GM23338 (cell line): ENCODE measurements around the gene GHRL. TPM values are rescaled to one million over a fixed set of nuclear protein-coding genes. Genes with fewer than 3 reads are reported as not detected.

ENCODE experiments used
- ATAC-seq: fragments of 200-7000 bp; cut with Tn5 transposase; 3 replicates; pipeline ENCODE4 v1.9.1; 2020
- DNase-seq: peaks from one replicate; pipeline ENCODE4 v3.0.0-alpha.2; 2015; ENCODE audit warnings: low spot score
- H2AFZ ChIP-seq: fragments of 200-600 bp; sonication (generic); 2 replicates; pipeline ENCODE4 v1.8.0; 2016; ENCODE audit warnings: antibody characterized with exemption, mild to moderate bottlenecking, moderate library complexity
- H3F3A ChIP-seq: fragments of 200-600 bp; sonication (generic); replicated peaks from 2 replicates; pipeline ENCODE4 v1.8.0; 2017; ENCODE audit warnings: antibody characterized with exemption, mixed run types, low read depth
- H3K27ac ChIP-seq: fragments of 200-600 bp; sonication (generic); 2 replicates; pipeline ENCODE4 v1.6.1; 2016; ENCODE audit warnings: low read depth
- H3K27me3 ChIP-seq: fragments of 200-600 bp; sonication (generic); 2 replicates; pipeline ENCODE4 v1.8.0; 2016; ENCODE audit warnings: mild to moderate bottlenecking, mixed run types, moderate library complexity; ENCODE audit not compliant: insufficient read depth
- H3K36me3 ChIP-seq: fragments of 200-600 bp; sonication (generic); 2 replicates; pipeline ENCODE4 v1.8.0; 2016; ENCODE audit warnings: mild to moderate bottlenecking; ENCODE audit not compliant: insufficient read depth
- H3K4me1 ChIP-seq: fragments of 200-600 bp; sonication (generic); 2 replicates; pipeline ENCODE4 v1.8.0; 2016; ENCODE audit warnings: mild to moderate bottlenecking, moderate library complexity; ENCODE audit not compliant: insufficient read depth
- H3K4me2 ChIP-seq: fragments of 200-600 bp; sonication (generic); 2 replicates; pipeline ENCODE4 v1.7.1; 2017; ENCODE audit warnings: mixed run types
- H3K4me3 ChIP-seq: fragments of 200-600 bp; sonication (generic); 2 replicates; pipeline ENCODE4 v1.6.1; 2016; ENCODE audit warnings: mixed run types
- H3K79me2 ChIP-seq: fragments of 200-600 bp; sonication (generic); replicated peaks from 2 replicates; pipeline ENCODE4 v1.8.0; 2017; ENCODE audit warnings: mild to moderate bottlenecking; ENCODE audit not compliant: insufficient read depth
- H3K9me2 ChIP-seq: fragments of 200-600 bp; sonication (generic); 2 replicates; pipeline ENCODE4 v1.8.0; 2017; ENCODE audit not compliant: insufficient read depth
- H4K20me1 ChIP-seq: fragments of 200-600 bp; sonication (generic); replicated peaks from 2 replicates; pipeline ENCODE4 v1.8.0; 2017; ENCODE audit warnings: mild to moderate bottlenecking; ENCODE audit not compliant: insufficient read depth
- H3K27ac Mint-ChIP-seq: 2 replicates; pipeline ENCODE4 v1.8.0; 2020; ENCODE audit warnings: inconsistent platforms, mild to moderate bottlenecking, moderate library complexity, mixed read lengths
- H3K27me3 Mint-ChIP-seq: 3 replicates; pipeline ENCODE4 v1.8.0; 2022; ENCODE audit warnings: low read depth, mild to moderate bottlenecking, moderate library complexity, mixed read lengths, inconsistent platforms; ENCODE audit not compliant: insufficient read depth, poor library complexity
- H3K36me3 Mint-ChIP-seq: 3 replicates; pipeline ENCODE4 v1.8.0; 2021; ENCODE audit warnings: low read depth, mild to moderate bottlenecking, inconsistent platforms, moderate library complexity, mixed read lengths
- H3K4me1 Mint-ChIP-seq: 3 replicates; pipeline ENCODE4 v1.8.0; 2020; ENCODE audit warnings: mild to moderate bottlenecking, inconsistent platforms, mixed read lengths
- H3K4me3 Mint-ChIP-seq: 3 replicates; pipeline ENCODE4 v1.8.0; 2021; ENCODE audit warnings: moderate library complexity, mild to moderate bottlenecking, inconsistent platforms, mixed read lengths
- H3K9me3 Mint-ChIP-seq: 3 replicates; pipeline ENCODE4 v1.8.0; 2020; ENCODE audit warnings: moderate library complexity, mild to moderate bottlenecking, inconsistent platforms, mixed read lengths
- ETS1 ChIP-seq: IDR thresholded peaks from 2 replicates; pipeline ENCODE4 v1.6.1; 2016; ENCODE audit warnings: antibody characterized with exemption
- JUNB ChIP-seq: IDR thresholded peaks from one replicate; pipeline ENCODE4 v1.6.1; 2016; ENCODE audit warnings: antibody characterized with exemption; ENCODE audit not compliant: unreplicated experiment
- REST ChIP-seq: IDR thresholded peaks from one replicate; pipeline ENCODE4 v1.6.1; 2018; ENCODE audit warnings: antibody characterized with exemption; ENCODE audit not compliant: unreplicated experiment
- ZNF462 ChIP-seq: fragments of 250-450 bp; sonication (Bioruptor Pico); IDR thresholded peaks from 2 replicates; pipeline ENCODE4 v1.5.0; 2020; ENCODE audit warnings: mild to moderate bottlenecking, moderate library complexity
- polyA plus RNA-seq: library from polyadenylated mRNA; unstranded; fragments of >200 nt; fragmentation: Nextera tagmentation; extraction: Ambion mirVana; gene quantifications from 2 replicates; pipeline ENCODE4 v1.2.1, GENCODE V29; 2016
- total RNA-seq: library from RNA; depleted of rRNA; stranded (reverse); fragments of >200 nt; shearing (Covaris generic); gene quantifications from 2 replicates; pipeline ENCODE4 v1.2.3, GENCODE V29; 2014
- TF ChIP-seq, protein P1 (sequence below), 2 experiments: fragments of 200-600 bp in 1 of 2; sonication (generic) in 1 of 2; conservative IDR thresholded peaks; 2 replicates each; pipeline versions ENCODE4 v1.5.1 to v1.6.1; 2016 to 2017; ENCODE audit warnings: antibody characterized with exemption in 2 of 2, low read depth in 2 of 2, mild to moderate bottlenecking in 2 of 2, moderate library complexity in 1 of 2

GHRL gene
- total and polyA plus RNA-seq, 2 experiments from 2014 or later = 0.78 TPM; not detected in 1

- no peak for DNase-seq
- H3K27ac Mint-ChIP-seq = no peak overlapping the region
- Histone ChIP-seq H2AFZ (no peak overlapping the region), H4K20me1 (peaks cover 9% of the 10 kb centered on the region; the same call in 1 of the 2 replicates), H3K36me3 (peaks cover 10% of the 10 kb centered on the region; the same call in 1 of the 2 replicates), H3F3A (no peaks in the 10 kb centered on the region), H3K4me2 (no peak overlapping the region), H3K27ac (no peak overlapping the region), H3K79me2 (peaks cover 31% of the 10 kb centered on the region), H3K27me3 (no peaks in the 10 kb centered on the region), H3K4me3 (no peak overlapping the region), H3K9me2 (no peaks in the 10 kb centered on the region), H3K4me1 (no peaks in the 10 kb centered on the region)
- peaks cover 5% of the 10 kb centered on the region for H3K27me3 Mint-ChIP-seq
- no peak overlapping the region for H3K4me3 Mint-ChIP-seq
- H3K36me3 Mint-ChIP-seq = peaks cover 48% of the 10 kb centered on the region
- no peaks in the 10 kb centered on the region for H3K9me3 Mint-ChIP-seq
- ATAC-seq = no peak
- no peaks in the 10 kb centered on the region; the same call in 2 of the 3 replicates for H3K4me1 Mint-ChIP-seq
- TF ChIP-seq, protein P1, sequence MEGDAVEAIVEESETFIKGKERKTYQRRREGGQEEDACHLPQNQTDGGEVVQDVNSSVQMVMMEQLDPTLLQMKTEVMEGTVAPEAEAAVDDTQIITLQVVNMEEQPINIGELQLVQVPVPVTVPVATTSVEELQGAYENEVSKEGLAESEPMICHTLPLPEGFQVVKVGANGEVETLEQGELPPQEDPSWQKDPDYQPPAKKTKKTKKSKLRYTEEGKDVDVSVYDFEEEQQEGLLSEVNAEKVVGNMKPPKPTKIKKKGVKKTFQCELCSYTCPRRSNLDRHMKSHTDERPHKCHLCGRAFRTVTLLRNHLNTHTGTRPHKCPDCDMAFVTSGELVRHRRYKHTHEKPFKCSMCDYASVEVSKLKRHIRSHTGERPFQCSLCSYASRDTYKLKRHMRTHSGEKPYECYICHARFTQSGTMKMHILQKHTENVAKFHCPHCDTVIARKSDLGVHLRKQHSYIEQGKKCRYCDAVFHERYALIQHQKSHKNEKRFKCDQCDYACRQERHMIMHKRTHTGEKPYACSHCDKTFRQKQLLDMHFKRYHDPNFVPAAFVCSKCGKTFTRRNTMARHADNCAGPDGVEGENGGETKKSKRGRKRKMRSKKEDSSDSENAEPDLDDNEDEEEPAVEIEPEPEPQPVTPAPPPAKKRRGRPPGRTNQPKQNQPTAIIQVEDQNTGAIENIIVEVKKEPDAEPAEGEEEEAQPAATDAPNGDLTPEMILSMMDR (conservative IDR thresholded peaks at IDR 0.05; ENCODE audit: low read depth in 2 of 2) = no peak
- no peak for TF ChIP-seq ZNF462 (CRISPR knock-in tag)
Observed at GRCh38 chr3:10277115-10277625, 15.6 kb downstream of the GHRL start.

DNA sequence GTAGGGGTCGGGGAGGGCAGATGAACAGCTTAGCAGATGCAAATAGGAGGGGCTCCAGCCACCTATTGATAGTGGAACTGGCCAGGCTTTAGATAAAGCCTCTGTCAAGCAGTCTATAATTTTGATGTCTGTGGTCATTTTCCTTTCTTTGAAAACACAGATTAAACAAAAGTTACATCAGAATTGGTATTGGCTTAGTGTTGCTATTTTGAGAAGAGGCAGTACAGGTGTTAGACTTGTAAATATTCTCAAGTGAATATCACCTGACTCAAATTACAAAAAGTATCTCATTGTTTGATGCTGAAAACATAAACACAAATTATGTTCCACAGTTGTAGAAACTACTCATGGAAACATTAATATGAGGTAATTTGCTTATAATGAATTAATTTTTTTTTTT is 18.1 kb downstream of the GHRL start:
- no peaks in the 10 kb centered on the region for H3K9me2 ChIP-seq
- H4K20me1 ChIP-seq = peaks cover 7% of the 10 kb centered on the region; the same call in 1 of the 2 replicates
- Mint-ChIP-seq H3K4me3 (no peak overlapping the region), H3K9me3 (no peaks in the 10 kb centered on the region), H3K36me3 (peaks cover 47% of the 10 kb centered on the region), H3K27ac (no peak overlapping the region), H3K27me3 (peaks cover 2% of the 10 kb centered on the region), H3K4me1 (no peaks in the 10 kb centered on the region; the same call in 2 of the 3 replicates)
- no peaks in the 10 kb centered on the region for H3K27me3 ChIP-seq
- no peak overlapping the region for H3K27ac ChIP-seq
- H3F3A ChIP-seq = no peaks in the 10 kb centered on the region
- H2AFZ ChIP-seq = no peak overlapping the region
- DNase-seq = no peak
- no peak for ATAC-seq
- no peak overlapping the region for H3K4me2 ChIP-seq
- no peak overlapping the region for H3K4me3 ChIP-seq
- no peaks in the 10 kb centered on the region for H3K4me1 ChIP-seq
- peaks cover 22% of the 10 kb centered on the region for H3K36me3 ChIP-seq
- H3K79me2 ChIP-seq = peaks cover 48% of the 10 kb centered on the region
- TF ChIP-seq REST (no peak), ETS1 (no peak), JUNB (no peak)
- TF ChIP-seq, protein P1 (conservative IDR thresholded peaks at IDR 0.05; ENCODE audit: low read depth in 2 of 2) = no peak
